GM21528 (cell line): ENCODE measurements around the gene LAMB3.
"Not testable (repeated sequence)": the region's sequence is repeated elsewhere in the genome, so short reads cannot be mapped to it uniquely, and the experiment has no call there.

Experiments
- ATAC-seq: cut with Tn5 transposase; IDR thresholded peaks from one replicate; pipeline ENCODE4 v1.9.1; 2021; ENCODE audit warnings: mild to moderate bottlenecking, moderate library complexity; ENCODE audit not compliant: unreplicated experiment, low FRiP score

LAMB3 gene

GRCh38 chr1:209652121-209652735, at the start of gene LAMB3:
Gene LAMB3 (minus strand): TSS chr1:209652425. CDS start chr1:209650944, 1,481 bp downstream.
- ATAC-seq = no peak

- not testable (repeated sequence) for ATAC-seq
Measured at GRCh38 chr1:209700686-209701085, 48.5 kb upstream of the LAMB3 start.

GRCh38 chr1:209697126-209697525, 44.9 kb upstream of the LAMB3 start:
- ATAC-seq = no peak

GRCh38 chr1:209696673-209697072, 44.4 kb upstream of the LAMB3 start:
- ATAC-seq = no peak

- peak; percentile 62 for ATAC-seq
Measured at GRCh38 chr1:209692745-209693504, 40.7 kb upstream of the LAMB3 start.

- no peak for ATAC-seq
Measured at GRCh38 chr1:209692296-209692695, 40.1 kb upstream of the LAMB3 start.

- no peak for ATAC-seq
Measured at GRCh38 chr1:209691237-209691636, 39.0 kb upstream of the LAMB3 start.

- ATAC-seq = no peak
Measured at GRCh38 chr1:209689477-209689876, 37.3 kb upstream of the LAMB3 start.

GRCh38 chr1:209688746-209689234, 36.6 kb upstream of the LAMB3 start:
- ATAC-seq = no peak

- no peak for ATAC-seq
Measured at GRCh38 chr1:209686322-209686721, 34.1 kb upstream of the LAMB3 start.

- ATAC-seq = no peak
Measured at GRCh38 chr1:209685821-209686220, 33.6 kb upstream of the LAMB3 start.

- no peak for ATAC-seq
Measured at GRCh38 chr1:209678981-209679539, 26.8 kb upstream of the LAMB3 start.

- no peak for ATAC-seq
Measured at GRCh38 chr1:209675565-209676154, 23.4 kb upstream of the LAMB3 start.

GRCh38 chr1:209674957-209675564, 22.8 kb upstream of the LAMB3 start, which contains the start of gene G0S2:
Gene G0S2 (plus strand): TSS chr1:209675412. CDS start chr1:209675685, 273 bp downstream.
- no peak for ATAC-seq

- no peak for ATAC-seq
Measured at GRCh38 chr1:209673631-209674417, 21.6 kb upstream of the LAMB3 start.

GRCh38 chr1:209672705-209673630, 20.7 kb upstream of the LAMB3 start:
- ATAC-seq = peak; percentile 88

GRCh38 chr1:209670441-209671082, 18.3 kb upstream of the LAMB3 start:
- no peak for ATAC-seq

GRCh38 chr1:209667708-209668107, 15.5 kb upstream of the LAMB3 start:
- no peak for ATAC-seq
